PC-3 (cell line): ENCODE results near the gene KDM7A.

Experiments used
- EZH2 ChIP-seq: fragments of 300-600 bp; sonication (generic); IDR thresholded peaks from one replicate; pipeline ENCODE4 v1.6.1; 2017; ENCODE audit warnings: antibody characterized with exemption, mild to moderate bottlenecking, low read length; ENCODE audit not compliant: unreplicated experiment
- TF ChIP-seq, protein P1 (sequence below): fragments of 300-600 bp; sonication (generic); conservative IDR thresholded peaks from 2 replicates; pipeline ENCODE4 v1.5.1; 2017; ENCODE audit warnings: antibody characterized with exemption, low read depth, mild to moderate bottlenecking, low read length

DNA sequence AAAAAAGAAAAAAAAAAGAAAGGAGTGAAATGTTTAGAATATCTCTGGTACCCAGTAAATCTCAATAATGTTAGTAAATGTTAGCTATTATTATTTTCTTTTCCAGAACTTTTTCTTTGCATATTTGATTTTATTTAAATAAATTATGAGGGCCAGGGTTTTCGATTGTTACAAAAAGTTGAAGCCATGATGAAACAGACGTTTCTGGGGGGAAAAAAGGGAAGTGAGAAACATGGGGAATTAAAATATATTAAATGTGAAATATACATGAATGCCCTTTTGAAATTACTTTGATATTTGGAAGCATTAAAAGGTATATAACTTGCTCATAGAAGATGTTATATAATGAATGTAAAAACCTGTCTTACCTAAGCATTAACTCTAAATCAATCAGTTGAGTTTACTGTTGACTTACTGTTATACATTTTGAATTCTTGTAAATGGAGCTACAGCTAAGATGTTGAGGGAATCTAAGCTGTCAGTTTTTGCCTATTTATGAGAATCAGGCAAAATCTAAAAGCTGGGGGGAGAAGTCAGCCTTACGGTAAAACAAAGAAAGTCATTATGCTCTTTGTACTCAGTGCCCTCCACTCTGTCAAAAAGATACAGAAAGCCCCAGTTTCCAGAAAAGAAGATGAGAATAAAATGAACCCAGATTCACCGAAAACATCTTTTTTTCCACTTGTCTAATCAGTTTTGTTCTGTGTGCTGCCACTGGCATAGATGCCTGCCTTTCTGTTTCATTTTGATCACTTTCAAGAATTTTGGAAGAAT is 30.0 kb upstream of the KDM7A start:
- TF ChIP-seq, protein P1, sequence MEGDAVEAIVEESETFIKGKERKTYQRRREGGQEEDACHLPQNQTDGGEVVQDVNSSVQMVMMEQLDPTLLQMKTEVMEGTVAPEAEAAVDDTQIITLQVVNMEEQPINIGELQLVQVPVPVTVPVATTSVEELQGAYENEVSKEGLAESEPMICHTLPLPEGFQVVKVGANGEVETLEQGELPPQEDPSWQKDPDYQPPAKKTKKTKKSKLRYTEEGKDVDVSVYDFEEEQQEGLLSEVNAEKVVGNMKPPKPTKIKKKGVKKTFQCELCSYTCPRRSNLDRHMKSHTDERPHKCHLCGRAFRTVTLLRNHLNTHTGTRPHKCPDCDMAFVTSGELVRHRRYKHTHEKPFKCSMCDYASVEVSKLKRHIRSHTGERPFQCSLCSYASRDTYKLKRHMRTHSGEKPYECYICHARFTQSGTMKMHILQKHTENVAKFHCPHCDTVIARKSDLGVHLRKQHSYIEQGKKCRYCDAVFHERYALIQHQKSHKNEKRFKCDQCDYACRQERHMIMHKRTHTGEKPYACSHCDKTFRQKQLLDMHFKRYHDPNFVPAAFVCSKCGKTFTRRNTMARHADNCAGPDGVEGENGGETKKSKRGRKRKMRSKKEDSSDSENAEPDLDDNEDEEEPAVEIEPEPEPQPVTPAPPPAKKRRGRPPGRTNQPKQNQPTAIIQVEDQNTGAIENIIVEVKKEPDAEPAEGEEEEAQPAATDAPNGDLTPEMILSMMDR: no peak
- no peak for TF ChIP-seq EZH2
